Medulla oblongata (tissue), 1 donor: ENCODE results near the gene WDPCP.
"Not testable (repeated sequence)": the region's sequence is repeated elsewhere in the genome, so short reads cannot be mapped to it uniquely, and the experiment has no call there.

Experiments used
- DNase-seq: peaks from one replicate; pipeline ENCODE4 v3.0.0-alpha.2; 2015; ENCODE audit errors: extremely low spot score

WDPCP gene

DNA sequence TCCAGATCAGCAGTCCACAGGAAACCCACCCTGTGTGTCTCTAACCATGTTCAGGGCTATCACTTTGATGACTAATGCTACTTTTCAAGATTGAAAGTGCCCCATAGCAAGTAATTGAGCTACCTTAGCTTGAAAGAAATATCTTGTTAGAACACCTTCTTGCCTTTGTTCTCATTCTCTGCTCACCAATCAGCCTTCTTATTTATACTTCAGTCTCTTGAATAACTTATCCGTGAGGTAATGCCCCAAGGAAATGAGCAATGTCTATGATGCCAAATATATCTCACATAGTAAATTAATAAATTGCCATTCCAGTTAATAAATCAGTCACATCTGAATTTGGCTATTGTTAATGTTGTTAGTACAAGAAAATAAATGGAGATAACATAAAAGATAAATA, 141.6 kb downstream of the WDPCP start:
- no peak for DNase-seq

DNA sequence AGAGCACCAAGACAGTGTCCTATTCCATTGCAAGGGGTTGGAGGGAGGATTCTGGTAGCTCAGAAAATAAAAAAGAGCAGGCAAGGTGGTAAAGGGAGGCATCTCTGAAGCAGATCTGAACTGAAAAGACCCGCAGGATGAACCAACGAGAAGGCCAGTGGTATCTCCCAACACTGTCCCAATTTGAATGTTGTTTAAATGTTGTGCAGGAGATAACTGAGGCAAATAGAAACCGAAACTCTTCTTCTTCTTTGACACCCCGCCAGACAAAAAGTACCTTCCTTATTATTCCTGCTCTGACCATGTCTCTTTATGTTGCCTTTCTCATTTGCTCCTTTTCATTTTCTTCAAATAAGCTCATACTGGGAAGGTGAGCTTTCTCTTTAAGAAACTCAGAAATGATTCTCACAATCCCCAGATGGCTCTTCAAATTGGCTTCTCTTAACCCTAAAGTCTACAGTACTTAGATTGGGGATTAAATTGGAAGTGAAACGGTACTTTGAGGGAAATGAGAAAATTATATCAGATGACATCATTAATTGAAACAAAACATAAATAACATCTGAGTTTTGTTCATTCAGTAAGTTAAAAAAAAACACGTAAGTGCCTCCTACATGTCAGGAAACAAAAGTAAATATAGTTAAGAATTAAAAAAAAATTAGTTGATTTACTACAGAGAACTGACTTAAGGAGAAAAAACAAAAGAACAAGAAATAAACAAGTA, 143.6 kb downstream of the WDPCP start:
- no peak for DNase-seq

DNA sequence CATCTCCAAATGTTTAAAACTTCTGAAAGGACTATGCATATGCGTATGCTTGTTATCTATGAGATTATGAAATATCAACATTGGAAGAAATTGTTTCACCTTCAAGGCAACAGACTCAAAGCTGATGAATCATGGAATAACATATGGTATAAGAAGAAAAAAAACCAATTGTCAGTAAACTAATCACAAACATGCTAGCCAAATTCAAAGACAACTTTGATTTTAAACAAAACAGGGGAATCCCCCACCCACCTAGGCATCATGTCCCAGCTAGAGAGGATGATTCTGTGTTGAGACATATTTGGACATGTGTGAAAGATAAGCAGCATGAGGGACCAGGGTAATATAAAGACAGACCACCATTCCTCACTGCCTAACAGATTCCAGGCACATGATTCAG, 147.7 kb downstream of the WDPCP start:
- DNase-seq: no peak

DNA sequence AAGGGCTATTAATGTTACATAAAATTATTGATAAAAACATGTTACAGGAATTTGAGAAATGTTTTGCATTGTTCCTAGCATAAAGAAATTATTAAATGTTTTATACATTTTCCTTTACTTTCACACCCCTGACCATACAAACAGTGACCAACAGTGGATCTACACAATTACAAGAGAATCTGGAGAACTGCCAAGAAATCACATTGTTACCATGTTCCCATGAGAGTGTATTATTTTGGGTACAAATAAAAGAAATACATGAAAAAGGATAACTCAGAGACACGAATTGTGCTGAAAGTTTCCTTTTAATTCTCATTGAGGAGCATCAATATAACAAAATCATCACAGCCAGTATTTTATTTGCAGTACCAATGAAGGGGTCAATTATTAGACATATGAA, 150.1 kb downstream of the WDPCP start:
- peak; percentile 6 for DNase-seq

GRCh38 chr2:63436488-63436887, 151.8 kb downstream of the WDPCP start:
- DNase-seq: no peak

GRCh38 chr2:63435070-63435469, 153.2 kb downstream of the WDPCP start:
- no peak for DNase-seq

DNA sequence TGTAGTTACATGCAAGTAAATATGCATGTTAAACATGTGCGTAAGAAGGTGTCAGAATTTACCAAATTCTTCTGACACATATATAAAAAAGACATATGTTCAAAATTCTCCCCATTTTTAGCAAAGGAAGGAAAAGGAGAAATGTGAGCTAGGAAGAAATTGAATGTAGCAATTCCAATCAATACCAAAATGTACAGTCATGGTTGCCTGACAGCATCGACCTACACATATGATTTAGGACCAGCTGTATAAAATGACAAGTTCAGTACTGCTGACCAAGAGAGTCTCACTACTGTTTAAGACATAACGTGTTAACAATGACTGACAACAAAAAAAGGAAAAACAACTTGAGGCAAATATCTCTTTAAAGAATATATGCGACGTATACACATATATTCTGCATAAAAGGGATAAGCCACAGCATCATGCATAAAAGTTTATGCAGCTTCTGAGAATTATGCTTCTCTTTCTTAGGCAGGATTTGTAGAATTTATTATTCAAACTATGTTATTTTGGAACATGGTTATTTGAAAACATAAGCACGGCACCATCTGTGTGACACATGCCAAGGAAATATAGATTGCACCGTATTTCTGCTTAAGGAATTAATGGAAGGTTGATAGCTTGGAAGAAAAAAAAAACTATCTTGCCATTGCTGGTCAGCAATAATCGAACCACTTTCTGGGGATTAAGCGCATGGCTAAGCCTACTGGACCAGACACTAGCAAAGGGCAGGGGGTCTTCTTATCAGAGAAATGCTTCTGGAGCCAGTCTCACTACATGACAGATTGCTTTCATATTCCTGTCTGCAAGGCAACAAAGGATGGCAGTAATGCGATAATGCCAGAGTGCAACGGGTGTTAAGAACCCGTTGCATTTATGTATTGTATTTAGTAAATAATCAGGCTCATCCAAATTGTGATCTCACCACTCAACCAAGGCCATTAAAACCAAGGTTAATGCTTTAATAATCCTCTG, 154.0 kb downstream of the WDPCP start:
- DNase-seq: no peak

- DNase-seq: no peak
Observed at GRCh38 chr2:63432373-63432772, 155.9 kb downstream of the WDPCP start.

DNA sequence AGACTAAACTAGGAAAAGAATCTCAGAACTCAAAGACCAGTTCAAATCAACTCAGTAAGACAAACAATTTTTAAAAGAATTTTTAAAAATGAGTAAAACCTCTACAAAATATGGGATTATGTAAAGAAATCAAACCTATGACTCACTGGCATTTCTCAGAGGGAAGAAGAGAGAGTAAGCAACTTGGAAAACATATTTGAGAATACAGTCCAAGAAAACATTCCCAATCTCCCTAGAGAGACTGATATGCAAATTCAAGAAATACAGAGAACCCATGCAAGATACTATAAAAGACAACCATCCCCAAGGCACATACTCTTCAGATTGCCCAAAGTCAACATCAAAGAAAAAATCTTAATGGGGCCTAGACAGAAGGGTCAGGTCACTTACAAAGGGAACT, 162.7 kb downstream of the WDPCP start:
- no peak for DNase-seq

- DNase-seq: no peak
Observed at GRCh38 chr2:63425079-63425416, 163.2 kb downstream of the WDPCP start.

DNA sequence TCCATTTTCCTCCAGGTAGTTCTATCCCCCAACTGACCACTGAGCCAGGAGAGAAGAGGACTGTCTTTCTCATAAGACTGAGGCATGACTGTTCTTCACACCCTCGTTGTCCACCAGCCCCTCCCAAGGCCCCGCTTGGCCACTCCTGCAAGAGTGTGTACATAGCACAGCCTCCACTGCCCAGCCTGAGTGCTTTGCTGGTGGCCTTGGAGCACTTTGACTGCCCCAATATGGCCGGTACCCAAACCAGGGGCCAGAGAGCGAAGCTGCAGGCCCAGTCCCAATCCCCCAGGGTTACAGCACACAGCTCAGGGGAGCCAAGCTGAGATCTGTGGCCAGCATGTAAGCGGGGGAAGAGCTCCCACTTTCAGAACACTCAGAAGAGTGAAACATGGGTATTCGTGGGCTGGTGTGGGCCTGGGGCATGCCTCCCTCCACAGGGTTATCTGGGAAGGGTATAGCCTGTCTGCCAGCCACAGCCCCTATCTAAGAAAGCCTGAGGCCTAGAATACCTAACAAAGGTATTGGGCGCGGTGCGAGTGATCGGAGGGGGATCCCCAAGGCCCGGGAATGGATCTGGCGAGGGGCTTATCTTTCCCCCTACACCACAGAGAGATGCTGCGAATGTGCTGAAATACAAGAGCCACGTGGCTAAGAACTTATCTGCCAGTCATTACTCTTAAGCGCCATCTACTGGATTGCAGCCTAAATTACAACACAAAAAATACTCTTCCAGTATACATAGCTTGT, 163.8 kb downstream of the WDPCP start:
- no peak for DNase-seq

GRCh38 chr2:63422556-63422955, 165.7 kb downstream of the WDPCP start:
- DNase-seq: no peak

GRCh38 chr2:63408530-63408929, 179.7 kb downstream of the WDPCP start:
- DNase-seq: no peak

DNA sequence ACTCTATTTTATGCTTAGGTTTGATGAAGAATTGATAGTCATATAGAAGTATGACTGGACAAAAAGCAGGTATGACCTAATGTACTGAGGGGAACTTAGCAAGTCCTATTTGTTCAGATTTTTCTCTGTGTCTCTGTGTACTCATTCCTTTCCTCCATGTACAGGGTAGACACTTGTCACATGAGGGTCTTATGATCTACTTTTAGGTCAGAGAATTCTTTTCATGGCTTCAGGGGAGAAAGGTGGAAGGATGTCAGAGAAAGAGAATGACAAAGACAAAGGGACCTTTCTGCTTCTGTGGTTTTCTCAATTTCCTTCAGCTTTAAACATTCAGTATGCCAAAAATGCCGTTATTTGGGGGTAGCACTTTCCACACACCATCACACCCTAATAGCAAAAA, 181.6 kb downstream of the WDPCP start:
- DNase-seq: no peak

DNA sequence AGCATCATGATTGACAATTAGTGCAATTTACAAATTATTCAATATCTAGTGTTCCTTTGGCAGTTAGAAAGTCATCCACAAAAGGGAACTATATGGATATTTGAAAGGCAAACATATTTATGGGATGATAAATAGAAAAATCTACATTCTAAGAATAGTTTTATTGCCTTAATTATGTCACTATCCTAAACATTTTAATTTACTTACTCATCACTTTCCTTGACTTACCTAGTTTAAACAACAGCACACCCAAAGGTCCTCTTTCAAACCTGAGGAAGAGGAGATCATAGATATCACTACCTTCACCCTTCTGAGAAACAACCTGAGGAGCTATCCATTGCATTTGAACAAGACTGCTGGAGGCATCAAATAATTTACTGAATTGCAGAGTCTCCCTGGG, 184.5 kb downstream of the WDPCP start:
- DNase-seq: no peak

DNA sequence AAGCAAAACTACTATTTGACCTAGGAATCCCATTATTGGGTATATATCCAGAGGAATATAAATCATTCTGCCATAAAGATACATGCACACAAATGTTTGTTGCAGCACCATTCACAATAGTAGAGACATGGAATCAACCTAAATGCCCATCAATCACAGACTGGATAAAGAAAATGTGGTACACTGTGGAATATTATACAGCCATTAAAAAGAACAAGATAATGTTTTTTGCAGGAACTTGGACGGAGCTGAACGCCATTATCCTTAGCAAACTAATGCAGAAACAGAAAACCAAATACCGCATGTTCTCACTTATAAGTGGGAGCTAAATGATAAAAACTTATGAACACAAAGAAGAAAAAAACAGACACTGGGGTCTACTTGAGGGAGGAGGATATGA, 185.4 kb downstream of the WDPCP start:
- not testable (repeated sequence) for DNase-seq

- DNase-seq: no peak
Observed at GRCh38 chr2:63399156-63399555, 189.1 kb downstream of the WDPCP start.

GRCh38 chr2:63379451-63379850, 208.8 kb downstream of the WDPCP start:
- no peak for DNase-seq

DNA sequence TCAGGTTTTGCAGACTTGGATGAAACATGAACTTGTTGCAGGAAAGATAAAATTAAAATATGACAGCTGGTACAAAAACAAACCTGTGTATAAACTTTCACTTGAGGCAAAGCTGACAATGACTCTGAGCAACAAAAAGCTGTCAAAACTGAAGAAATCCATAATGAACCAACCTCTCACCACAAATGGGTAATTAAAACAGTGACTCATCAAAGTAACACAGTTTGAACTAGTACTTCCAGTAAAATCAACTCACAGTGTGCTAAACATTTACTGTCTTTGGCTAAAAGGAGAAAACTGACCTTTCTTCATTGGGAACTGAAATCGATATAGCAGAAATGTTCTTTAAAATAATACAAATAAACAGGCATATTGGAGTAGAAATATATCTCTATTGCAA, 209.7 kb downstream of the WDPCP start:
- DNase-seq: no peak

GRCh38 chr2:63374341-63374740, 213.9 kb downstream of the WDPCP start:
- no peak for DNase-seq

GRCh38 chr2:63372549-63372948, 215.7 kb downstream of the WDPCP start:
- no peak for DNase-seq

- DNase-seq: no peak
Observed at GRCh38 chr2:63369146-63369545, 219.1 kb downstream of the WDPCP start.
